HG03571 (cell line): ENCODE results near the gene RNF224.

Experiments
- ATAC-seq: cut with Tn5 transposase; IDR thresholded peaks from one replicate; pipeline ENCODE4 v1.9.1; 2021; ENCODE audit not compliant: unreplicated experiment

Gene RNF224

DNA sequence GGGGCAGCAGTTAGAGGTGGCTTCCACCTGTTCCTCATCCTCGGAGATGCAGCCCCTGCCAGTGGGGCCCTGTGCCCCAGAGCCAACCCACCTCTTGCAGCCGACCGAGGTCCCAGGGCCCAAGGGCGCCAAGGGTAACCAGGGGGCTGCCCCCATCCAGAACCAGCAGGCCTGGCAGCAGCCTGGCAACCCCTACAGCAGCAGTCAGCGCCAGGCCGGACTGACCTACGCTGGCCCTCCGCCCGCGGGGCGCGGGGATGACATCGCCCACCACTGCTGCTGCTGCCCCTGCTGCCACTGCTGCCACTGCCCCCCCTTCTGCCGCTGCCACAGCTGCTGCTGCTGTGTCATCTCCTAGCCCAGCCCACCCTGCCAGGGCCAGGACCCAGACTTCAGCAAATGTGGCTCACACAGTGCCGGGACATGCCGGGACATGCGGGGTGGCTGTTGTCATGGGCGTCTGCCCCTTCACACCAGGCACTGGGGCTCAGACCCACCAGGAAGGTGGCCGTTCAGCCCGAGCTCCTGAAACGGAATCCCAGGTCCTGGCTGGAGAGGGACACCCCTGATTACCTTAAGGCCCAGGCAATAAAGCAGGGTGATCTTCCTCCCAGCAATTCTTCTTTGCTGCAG, 1.5 kb upstream of the RNF224 start:
- no peak for ATAC-seq

DNA sequence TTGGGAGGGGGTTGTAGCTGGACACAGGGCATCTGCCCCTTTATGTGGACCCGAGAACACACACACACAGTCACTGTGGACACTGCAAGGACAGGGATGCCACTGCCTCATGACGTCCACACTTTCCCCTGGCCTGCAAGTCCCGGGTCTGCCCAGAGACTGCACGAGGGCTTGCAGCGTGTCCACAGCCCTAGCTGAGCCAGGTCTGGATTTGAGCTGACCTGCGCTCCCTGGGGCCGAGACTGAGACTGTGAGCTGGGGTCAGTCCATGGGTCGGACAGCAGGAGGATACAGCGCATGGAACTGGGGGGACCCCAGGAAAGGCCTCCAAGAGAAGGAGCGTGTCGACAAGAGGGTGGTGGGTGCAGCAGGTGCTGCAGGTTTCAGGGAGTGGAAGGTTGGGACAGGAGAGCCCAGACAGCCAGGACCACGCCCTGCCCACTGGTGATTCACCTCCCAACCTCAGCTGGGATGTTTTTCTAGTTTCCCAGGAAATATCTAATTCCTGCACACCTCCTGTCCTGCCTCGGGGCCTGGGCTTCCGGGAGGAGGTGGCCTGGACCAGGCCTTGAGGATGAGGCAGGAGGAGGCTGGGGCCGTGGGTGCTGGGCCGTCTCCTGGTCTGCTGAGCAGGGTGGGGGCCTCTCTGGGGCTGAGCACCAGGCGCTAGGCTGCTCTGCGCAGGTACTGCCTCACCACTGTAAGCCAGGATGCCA, 806 bp upstream of the RNF224 start:
- no peak for ATAC-seq

DNA sequence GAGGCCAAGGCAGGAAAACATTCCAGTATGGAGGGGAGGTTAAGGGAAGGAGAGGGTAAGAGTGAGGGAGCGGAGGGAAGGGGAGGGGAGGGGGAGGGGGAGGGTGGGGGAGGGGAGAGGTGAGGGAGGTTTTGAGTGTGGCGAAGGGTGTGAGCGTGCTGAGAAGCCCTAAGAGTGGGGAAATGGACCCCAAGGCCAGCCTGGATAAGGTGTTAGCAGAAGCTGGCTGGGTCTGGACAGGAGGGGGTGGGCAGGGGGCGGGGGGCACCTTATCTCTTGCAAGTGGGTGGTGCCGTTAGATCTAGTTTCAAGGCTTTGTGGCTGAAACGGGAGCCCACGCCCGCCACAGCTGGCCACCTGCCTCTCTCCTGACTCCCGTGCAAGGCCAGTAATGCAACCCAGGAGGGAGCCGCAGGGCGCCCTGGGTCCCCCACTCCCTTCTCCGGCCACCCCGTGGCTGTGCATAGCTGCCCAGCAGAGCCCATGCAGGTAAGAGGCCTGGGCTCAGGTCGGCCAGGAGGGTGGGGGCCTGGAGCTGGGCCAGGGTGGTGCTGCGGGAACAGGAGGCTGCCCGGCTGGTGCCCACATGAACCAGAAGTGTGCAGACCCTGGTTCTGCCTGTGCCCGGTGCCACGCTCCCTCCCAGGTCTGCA, 677 bp downstream of the RNF224 start:
- ATAC-seq: no peak

DNA sequence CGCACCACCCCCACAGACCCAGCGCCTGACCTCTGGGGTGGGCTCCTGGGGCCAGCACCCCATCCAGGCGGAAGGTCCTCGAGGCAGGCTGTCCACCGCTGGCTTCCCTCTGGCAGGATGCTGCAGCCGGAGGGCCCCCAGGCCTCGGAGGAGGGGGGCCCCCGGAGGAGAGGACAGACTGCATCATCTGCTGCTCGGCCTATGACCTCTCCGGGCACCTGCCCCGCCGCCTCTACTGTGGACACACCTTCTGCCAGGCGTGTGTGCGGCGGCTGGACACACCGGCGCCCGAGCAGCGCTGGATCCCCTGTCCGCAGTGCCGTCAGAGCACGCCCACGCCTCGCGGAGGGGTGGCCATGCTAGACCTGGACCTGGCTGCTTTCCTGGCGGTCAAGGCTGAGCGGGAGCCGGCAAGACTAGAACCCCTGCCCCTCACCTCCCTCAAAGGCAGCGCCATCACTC, 1.2 kb downstream of the RNF224 start:
- no peak for ATAC-seq

DNA sequence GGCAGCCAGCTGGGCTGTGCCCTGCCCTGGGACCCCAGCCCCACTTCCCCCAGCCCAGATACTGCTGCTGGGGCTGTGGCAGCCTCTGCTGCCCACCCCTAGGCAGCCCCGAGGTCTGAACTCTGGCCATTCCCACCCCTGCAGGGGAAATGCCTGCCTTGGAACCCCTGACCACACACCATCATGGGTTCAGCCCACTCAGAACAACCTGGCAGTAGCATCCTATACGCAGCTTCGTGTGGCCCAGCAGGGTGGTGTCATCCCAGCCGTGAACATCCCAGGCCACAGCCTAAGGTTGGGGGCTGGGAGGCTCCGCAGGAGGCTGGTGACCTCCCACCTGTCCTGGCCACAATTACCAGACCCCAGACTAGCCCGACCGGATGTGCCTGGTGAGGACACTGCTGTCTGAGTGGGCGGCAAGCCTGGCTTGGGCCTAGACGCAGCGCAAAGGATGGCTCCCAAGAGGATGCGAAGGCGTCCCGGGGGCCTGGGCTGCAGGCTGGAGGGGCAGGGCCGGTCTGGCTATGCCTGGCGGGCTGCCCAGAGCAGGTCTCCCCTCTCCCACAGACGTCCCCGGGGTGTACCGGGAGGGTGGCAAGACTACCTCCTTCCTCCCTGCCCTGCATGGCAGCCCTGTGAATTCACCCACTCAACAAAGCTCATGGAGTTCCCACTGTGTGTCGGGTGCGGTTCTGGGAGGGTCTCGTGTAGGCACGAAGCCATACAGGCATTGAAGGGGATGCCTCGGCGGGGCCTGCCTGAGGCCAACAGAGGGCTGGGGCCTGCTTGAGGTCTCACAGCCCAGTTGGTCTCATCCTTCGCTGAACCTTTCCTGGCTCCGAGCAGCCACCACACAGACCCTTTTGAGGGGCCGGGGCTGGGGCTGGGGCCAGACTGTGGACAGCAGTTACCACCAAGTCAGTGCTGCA, 1.9 kb downstream of the RNF224 start:
- no peak for ATAC-seq

DNA sequence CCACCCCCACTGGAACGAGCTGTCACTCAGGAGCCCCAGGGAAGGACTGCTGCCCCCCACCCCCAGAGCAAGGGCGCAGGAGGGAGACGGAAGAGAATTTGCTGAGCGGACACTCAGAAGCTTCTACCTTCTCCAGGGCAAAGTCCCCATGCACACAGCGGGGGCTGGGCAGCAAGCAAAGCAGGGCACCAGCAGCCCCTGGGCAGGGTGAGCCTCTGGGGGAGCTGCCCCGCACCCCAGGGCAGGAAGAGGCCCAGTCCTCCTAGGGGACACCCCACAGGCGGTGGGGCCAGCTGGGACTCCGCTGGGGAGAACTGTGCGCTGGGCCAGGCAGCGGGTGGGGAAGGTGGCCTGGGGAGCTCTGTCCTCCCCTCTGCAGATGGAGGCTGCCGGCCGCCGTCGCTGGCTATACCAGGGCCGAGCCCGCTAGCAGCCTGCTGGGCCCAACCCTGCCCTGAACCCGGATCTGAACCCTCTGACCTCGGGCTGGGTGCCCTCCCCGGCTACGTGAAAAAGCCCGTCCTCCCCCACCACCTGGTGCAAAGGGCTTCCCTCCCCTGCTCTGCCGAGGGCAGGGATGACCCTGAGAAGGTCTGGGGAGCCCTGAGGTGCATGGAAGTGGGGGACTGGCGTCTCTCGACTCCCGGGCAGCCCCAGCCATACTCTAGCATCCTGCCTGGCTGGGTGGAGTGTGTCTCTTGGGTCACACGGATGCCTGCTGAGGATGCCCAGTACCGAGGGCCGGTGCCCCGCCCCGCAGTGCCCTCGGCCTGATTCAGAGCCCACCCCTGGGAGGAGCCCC, 2.8 kb downstream of the RNF224 start:
- ATAC-seq: no peak

DNA sequence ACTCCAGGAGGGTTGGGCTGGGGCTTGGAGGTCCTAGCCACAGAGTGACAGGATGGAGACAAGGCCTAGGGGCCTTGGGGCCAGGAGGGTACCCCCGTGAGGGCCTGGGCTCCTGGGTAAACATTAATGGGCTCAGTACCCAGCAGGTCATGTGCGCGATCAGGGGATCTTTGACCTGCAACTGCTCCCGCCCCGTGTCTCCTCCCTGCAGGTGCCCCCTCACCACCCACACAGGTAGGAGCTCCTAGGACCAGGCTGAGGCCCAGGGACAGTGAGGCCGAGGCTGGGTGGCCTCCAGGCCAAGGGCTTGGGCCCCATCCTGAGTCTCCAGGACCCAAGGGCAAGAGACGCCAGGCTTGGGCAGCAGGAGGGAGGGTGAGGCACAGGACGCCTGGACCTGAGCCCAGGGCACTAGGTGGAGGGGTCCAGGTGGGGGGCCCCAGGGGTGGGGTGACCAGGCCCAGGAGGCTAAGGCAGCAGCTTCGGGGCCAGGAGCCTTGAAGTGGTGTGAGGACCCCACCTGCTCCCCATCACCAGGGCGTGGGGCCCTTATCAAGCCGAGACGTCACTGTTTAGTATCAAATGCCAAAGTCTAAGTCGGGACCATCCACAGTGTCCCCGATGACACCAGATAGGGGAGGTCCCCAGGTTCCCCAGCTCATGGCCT, 3.5 kb downstream of the RNF224 start, which contains the start of gene SLC34A3:
SLC34A3 (plus strand) TSS at position 197 of the 667 bp plus-strand sequence. CDS start 802 bp downstream, outside the sequence.
- ATAC-seq: no peak

DNA sequence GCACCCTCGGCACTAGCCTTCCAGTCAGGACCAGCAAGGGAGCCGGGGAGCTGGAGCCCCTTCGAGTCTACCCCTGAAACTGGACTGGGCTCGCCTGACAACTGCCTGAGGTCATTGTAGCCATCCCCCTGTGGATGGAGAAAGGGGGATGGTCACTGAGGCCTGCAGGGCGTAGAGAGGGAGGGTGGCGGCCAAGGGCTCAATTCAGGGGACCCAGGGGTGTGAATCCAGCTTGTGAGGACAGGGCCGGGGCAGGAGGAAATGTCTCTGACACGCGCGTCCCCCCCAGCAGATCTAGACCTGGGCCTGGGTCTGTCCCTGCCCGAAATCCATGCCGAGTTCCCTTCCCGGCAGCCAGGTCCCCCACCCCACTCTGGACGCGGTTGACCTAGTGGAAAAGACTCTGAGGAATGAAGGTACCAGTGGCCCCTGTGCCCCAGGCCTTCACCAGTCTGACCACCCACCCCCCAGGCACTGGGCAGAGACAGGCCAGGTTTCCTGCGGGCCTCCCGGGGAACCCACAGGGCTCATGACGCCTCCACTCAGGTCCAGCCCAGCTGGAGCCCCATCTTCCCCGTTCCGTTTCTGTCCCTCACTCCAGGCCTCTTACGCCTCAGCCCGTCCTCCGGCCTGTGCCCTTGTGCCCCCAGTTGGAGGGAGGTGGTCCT, 4.2 kb downstream of the RNF224 start:
- no peak for ATAC-seq

DNA sequence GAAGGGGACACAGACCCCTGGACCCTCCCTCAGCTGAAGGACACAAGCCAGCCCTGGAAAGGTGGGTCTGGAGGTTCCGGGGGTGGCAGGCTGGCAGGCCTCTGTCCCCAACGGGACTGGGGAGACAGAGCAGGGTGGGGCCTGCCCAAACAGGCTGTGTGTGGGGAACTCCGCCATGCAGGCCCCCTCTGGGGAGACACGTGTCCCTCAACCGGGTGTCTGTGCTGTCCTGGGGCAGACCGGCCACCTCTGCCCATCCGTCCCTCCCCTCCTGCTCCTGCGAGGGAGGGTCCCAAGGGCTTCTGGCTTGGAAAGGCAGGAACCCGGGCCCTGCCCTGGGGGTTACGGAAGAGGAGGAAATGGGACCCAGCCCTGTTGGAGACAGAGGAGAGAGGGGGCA, 4.8 kb downstream of the RNF224 start:
- ATAC-seq: no peak

DNA sequence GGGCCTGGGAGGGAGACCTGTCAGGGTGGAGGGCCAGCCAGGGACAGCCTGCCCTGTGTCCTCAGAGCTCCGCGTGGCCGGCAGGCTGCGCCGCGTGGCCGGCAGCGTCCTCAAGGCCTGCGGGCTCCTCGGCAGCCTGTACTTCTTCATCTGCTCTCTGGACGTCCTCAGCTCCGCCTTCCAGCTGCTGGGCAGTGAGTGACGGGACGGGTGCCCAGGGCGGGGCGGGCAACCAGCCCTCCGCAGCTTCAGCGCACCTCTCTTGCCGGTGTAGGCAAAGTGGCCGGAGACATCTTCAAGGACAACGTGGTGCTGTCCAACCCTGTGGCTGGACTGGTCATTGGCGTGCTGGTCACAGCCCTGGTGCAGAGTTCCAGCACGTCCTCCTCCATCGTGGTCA, 5.2 kb downstream of the RNF224 start:
- ATAC-seq: no peak

DNA sequence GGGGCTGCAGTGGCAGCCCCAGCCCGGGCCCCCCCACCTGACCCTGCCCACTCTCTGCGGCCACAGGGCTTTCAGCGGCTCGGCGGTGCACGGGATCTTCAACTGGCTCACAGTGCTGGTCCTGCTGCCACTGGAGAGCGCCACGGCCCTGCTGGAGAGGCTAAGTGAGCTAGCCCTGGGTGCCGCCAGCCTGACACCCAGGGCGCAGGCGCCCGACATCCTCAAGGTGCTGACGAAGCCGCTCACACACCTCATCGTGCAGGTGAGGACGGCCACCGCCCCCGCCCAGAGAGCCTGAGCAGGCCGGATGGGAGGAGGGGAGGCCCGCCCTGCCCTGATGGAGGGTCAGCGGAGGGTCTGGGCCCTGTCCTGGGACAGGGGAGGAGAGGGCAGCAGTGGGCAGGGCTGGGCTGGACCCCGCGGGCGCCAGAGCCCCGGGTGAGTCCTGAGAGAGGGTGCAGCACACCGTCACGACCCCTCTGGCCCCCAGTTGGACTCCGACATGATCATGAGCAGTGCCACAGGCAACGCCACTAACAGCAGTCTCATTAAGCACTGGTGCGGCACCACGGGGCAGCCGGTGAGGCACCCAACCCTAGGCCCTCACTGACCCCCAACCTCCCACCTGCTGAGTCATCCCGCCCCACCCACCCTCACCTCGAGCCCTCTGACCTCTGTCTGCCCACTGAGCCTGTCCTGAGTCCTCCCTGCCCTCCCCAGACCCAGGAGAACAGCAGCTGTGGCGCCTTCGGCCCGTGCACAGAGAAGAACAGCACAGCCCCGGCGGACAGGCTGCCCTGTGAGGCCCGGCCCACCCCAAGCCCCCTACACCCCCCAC, 6.1 kb downstream of the RNF224 start:
- ATAC-seq: no peak

DNA sequence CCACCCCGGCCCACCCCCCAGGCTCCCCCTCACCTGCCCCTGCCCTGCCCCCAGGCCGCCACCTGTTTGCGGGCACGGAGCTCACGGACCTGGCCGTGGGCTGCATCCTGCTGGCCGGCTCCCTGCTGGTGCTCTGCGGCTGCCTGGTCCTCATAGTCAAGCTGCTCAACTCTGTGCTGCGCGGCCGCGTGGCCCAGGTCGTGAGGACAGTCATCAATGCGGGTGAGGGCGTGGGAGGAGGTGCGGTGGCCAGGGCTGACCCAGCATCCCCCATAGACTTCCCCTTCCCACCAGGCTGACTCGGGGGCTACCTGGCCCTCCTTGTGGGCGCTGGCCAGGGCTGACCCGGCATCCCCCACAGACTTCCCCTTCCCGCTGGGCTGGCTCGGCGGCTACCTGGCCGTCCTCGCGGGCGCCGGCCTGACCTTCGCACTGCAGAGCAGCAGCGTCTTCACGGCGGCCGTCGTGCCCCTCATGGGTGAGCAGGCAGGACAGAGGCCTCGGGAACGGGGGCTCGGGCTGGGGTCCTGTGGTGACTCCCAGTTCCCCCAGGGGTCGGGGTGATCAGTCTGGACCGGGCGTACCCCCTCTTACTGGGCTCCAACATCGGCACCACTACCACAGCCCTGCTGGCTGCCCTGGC, 6.9 kb downstream of the RNF224 start:
- no peak for ATAC-seq

DNA sequence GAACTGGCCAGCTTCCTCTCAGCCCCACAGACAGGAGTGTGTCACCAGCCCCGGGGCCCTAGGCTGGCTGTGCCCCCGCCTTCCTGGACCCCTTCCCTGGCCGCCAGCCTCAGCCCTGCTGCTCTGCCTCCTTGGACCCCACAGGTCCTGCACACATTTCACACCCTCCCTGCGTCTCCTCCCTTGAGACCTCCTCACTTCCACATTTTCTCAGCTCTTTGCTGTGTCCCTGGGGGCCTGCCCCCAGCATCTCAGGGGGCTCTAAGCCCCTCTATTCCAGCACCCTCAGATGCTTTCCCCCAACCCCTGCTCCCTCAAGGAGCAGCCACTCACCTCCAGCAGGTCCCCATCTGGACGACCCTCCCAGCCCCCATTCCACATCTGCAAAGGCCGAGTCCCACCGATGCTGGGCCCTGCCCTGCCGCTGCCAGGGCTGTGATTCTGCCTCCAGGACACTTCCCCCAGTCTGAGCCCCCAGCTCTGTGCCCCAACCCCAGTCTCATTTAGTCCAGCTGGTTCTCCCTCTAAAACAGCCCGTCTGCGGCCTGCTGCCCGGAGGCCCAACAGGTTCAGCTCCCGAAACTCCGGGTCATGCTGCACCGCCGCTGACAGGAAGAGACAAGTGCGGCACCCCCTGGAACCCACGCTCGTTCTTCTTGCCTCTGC, 7.6 kb downstream of the RNF224 start:
- ATAC-seq: no peak

DNA sequence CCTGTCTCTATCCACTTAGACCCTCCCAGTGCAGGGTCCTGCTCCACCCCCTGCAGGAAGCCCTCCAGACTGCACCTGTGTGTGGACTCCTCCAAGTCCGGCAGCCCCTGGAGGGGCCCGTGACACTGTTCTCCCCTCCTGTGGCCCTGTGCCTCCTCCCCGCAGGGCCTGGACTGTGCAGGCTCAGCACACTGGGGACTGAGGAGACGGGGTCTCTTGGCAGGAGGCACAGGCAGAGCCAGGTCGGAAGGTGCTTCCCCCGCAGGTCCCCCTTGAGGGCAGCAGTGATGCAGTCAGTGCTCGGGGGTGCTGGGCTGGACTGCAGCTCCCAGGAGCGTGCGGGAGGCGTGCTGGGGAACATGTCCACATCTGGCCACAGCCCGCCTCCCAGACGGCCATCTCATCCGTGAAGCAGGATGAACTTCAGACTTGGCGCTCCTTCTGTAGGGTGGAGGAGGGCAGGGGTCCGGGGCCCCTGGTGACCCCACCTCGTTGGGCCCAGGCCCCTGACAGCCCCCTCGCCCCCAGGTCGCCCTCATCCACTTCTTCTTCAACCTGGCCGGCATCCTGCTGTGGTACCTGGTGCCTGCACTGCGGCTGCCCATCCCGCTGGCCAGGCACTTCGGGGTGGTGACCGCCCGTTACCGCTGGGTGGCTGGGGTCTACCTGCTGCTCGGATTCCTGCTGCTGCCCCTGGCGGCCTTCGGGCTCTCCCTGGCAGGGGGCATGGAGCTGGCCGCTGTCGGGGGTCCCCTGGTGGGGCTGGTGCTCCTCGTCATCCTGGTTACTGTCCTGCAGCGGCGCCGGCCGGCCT, 8.3 kb downstream of the RNF224 start:
- ATAC-seq: no peak

DNA sequence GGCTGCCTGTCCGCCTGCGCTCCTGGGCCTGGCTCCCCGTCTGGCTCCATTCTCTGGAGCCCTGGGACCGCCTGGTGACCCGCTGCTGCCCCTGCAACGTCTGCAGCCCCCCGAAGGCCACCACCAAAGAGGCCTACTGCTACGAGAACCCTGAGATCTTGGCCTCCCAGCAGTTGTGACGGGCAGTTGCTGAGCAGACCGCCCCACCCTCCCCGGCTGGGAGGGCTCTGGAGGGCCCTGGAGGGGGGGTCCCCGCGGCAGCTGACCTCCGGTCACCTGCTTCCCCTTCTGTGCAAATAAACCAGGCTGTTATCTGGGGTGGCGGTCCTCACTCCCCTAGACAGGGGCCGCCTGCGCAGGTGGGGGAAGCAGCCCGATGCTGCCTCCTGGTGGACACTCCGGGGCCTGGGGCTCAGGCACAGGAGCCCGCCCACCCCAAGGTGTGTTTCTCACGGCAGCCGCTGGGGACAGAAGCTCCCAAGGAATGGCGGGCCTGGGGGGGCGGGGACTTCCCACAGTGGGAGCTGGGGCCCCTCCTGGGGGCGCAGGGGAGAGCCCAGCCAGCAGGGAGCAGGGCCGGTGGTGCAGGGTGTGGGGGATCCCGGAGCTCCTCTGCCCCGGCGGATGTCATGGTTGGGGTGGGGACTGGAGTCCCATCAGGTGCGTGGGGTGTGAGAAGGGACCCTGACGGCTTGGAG, 9.1 kb downstream of the RNF224 start:
- ATAC-seq: no peak

DNA sequence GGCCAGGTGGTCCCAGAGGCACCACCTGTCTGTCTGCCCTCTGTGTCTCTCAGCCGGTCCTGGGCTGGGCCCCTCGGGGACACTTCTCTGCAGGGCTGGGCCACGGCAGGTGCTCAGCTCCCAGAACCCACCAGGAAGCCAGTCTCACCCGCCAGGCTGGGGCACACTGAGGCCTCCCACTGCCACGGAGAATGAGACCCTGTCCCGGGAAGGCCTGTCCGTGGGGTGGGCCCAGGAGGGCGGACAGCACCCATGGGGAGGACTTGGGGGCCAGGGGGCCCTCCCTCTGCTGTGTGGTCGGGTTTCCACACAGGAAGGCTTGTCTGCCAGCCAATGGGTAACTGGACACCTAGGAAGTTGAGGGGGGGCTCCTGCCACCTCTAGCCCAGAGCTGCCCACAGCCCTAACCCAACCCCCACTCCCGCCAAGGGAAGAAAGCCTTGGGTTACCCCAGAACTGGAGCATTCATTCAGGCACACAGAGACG, 9.7 kb downstream of the RNF224 start:
- ATAC-seq: no peak
